H1 (cell line): ENCODE results near the gene MMEL1. TPM values are rescaled to one million over a fixed set of nuclear protein-coding genes. Genes with fewer than 3 reads are reported as not detected.

Experiments
- ASH2L ChIP-seq: fragments of 200-600, 300-600 bp; sonication (generic); IDR thresholded peaks from one replicate; pipeline ENCODE4 v1.7.1; 2017; ENCODE audit warnings: low read length
- ATF3 ChIP-seq: IDR thresholded peaks from 2 replicates; pipeline ENCODE4 v1.6.1; 2011; ENCODE audit warnings: low read depth, mild to moderate bottlenecking, low read length; ENCODE audit not compliant: insufficient read depth
- CHD1 ChIP-seq: IDR thresholded peaks from 2 replicates; pipeline ENCODE4 v1.6.1; 2012; ENCODE audit warnings: low read depth, low read length, improper control_type of control experiment
- CHD2 ChIP-seq: IDR thresholded peaks from 2 replicates; pipeline ENCODE4 v1.6.1; 2012; ENCODE audit warnings: low read length, improper control_type of control experiment
- CTBP2 ChIP-seq: IDR thresholded peaks from 2 replicates; pipeline ENCODE4 v1.7.0; 2011; ENCODE audit warnings: borderline replicate concordance, mild to moderate bottlenecking, moderate library complexity, mixed read lengths, low read length; ENCODE audit not compliant: insufficient read depth, insufficient read length
- EZH2 ChIP-seq: fragments of 200-600 bp; sonication (generic); IDR thresholded peaks from 2 replicates; pipeline ENCODE4 v1.7.1; 2012; ENCODE audit warnings: low read depth, mild to moderate bottlenecking, moderate library complexity, low read length, inconsistent platforms; ENCODE audit not compliant: severe bottlenecking
- GABPA ChIP-seq: IDR thresholded peaks from 2 replicates; pipeline ENCODE4 v1.6.1; 2011; ENCODE audit warnings: mild to moderate bottlenecking, low read length, moderate library complexity, borderline replicate concordance; ENCODE audit not compliant: insufficient read depth
- JUND ChIP-seq: IDR thresholded peaks from 2 replicates; pipeline ENCODE4 v1.6.1; 2011; ENCODE audit warnings: mild to moderate bottlenecking, improper control_type of control experiment, low read length
- KDM1A ChIP-seq: fragments of 200-600, 300-600 bp; sonication (generic); IDR thresholded peaks from 2 replicates; pipeline ENCODE4 v1.7.1; 2016; ENCODE audit warnings: mild to moderate bottlenecking, low read length, borderline replicate concordance
- MAFK ChIP-seq: IDR thresholded peaks from 2 replicates; pipeline ENCODE4 v1.6.1; 2012; ENCODE audit warnings: low read depth, mild to moderate bottlenecking, improper control_type of control experiment, low read length
- PHF8 ChIP-seq: fragments of 200-600 bp; sonication (generic); conservative IDR thresholded peaks from 2 replicates; pipeline ENCODE4 v1.7.1; 2012; ENCODE audit warnings: low read depth, mild to moderate bottlenecking, inconsistent platforms, low read length, moderate library complexity
- RAD21 ChIP-seq, 2 experiments: IDR thresholded peaks in 1 of 2; conservative IDR thresholded peaks in 1 of 2; 2 replicates each; pipeline ENCODE4 v1.6.1; 2011; ENCODE audit warnings: low read depth in 2 of 2, low read length in 2 of 2, improper control_type of control experiment in 1 of 2, inconsistent platforms in 1 of 2, mild to moderate bottlenecking in 1 of 2, moderate library complexity in 1 of 2
- RFX5 ChIP-seq: IDR thresholded peaks from 2 replicates; pipeline ENCODE4 v1.6.1; 2011; ENCODE audit warnings: low read depth, low read length, improper control_type of control experiment, borderline replicate concordance
- RXRA ChIP-seq: IDR thresholded peaks from 2 replicates; pipeline ENCODE4 v1.6.1; 2011; ENCODE audit warnings: low read depth, mild to moderate bottlenecking, low read length, moderate library complexity; ENCODE audit not compliant: insufficient read depth
- SIN3A ChIP-seq, 2 experiments: IDR thresholded peaks in 1 of 2; conservative IDR thresholded peaks in 1 of 2; 2 replicates each; pipeline ENCODE4 v1.6.1; 2011 to 2012; ENCODE audit warnings: low read length in 2 of 2, improper control_type of control experiment in 1 of 2, low read depth in 1 of 2, mild to moderate bottlenecking in 1 of 2
- SIRT6 ChIP-seq: IDR thresholded peaks from one replicate; pipeline ENCODE4 v1.7.1; 2012; ENCODE audit warnings: low read length, inconsistent platforms
- SIX5 ChIP-seq: IDR thresholded peaks from 2 replicates; pipeline ENCODE4 v1.6.1; 2011; ENCODE audit warnings: mild to moderate bottlenecking, low read depth, low read length
- SP1 ChIP-seq: IDR thresholded peaks from 2 replicates; pipeline ENCODE4 v1.6.1; 2011; ENCODE audit warnings: low read depth, low read length
- SRF ChIP-seq: IDR thresholded peaks from 2 replicates; pipeline ENCODE4 v1.6.1; 2011; ENCODE audit warnings: mild to moderate bottlenecking, low read depth, low read length, moderate library complexity
- TCF12 ChIP-seq: IDR thresholded peaks from 2 replicates; pipeline ENCODE4 v1.6.1; 2011; ENCODE audit warnings: low read depth, mild to moderate bottlenecking, low read length
- ZNF274 ChIP-seq: IDR thresholded peaks from 2 replicates; pipeline ENCODE4 v1.7.0; 2012; ENCODE audit warnings: low read length, borderline replicate concordance; ENCODE audit errors: extremely low read depth
- polyA plus RNA-seq, 7 experiments: library from polyadenylated mRNA; depleted of rRNA in 3 of 7; stranded (reverse) in 5 of 7; unstranded in 2 of 7; fragments of >200 nt in 5 of 7; fragments of 200-250 nt in 2 of 7; gene quantifications; 1 replicate in 5 of 7; 2 replicates in 1 of 7; 4 replicates in 1 of 7; pipeline versions ENCODE4 v1.2.1 to v1.2.3, GENCODE V29; 2011 to 2013; ENCODE audit warnings: missing spikeins in 2 of 7, mixed read lengths in 2 of 7
- total RNA-seq: library from RNA; stranded (reverse); fragmentation: NEBNext Ultra II Directional; extraction: Animal tissue kit (Norgen Biotek cat#: 25700); gene quantifications from 2 replicates; pipeline ENCODE4 v1.2.1, GENCODE V29; 2021
- TF ChIP-seq, protein P1 (sequence below): IDR thresholded peaks from 2 replicates; pipeline ENCODE4 v1.6.1; 2012; ENCODE audit warnings: low read length, inconsistent platforms

The MMEL1 gene
- total and polyA plus RNA-seq, 2 of the 8 experiments (the other 6 are each of a cell fraction or from before 2014, with no cell fraction given) = 0.91 to 1.7 TPM

- TF ChIP-seq KDM1A (no peak), EZH2 (peak; percentile 22), ATF3 (no peak), RFX5 (no peak), SRF (no peak), SP1 (no peak), CHD2 (no peak), SIX5 (no peak), RXRA (no peak), PHF8 (peak; percentile 76), CTBP2 (no peak), CHD1 (no peak), TCF12 (no peak), ZNF274 (no peak), JUND (no peak), GABPA (no peak), MAFK (no peak), SIRT6 (no peak), ASH2L (no peak), SIN3A (conservative IDR thresholded peaks at IDR 0.05 in 1 of 2, IDR thresholded peaks at IDR 0.05 in 1 of 2; ENCODE audit: low read depth in 1 of 2, low read length in 2 of 2) (peak; percentile 91 to 95), RAD21 (IDR thresholded peaks at IDR 0.05 in 1 of 2, conservative IDR thresholded peaks at IDR 0.05 in 1 of 2; ENCODE audit: low read depth in 2 of 2, low read length in 2 of 2) (peak in 1 of 2 experiments; percentile 20; a peak in 1 of 4 replicates)
- TF ChIP-seq, protein P1, sequence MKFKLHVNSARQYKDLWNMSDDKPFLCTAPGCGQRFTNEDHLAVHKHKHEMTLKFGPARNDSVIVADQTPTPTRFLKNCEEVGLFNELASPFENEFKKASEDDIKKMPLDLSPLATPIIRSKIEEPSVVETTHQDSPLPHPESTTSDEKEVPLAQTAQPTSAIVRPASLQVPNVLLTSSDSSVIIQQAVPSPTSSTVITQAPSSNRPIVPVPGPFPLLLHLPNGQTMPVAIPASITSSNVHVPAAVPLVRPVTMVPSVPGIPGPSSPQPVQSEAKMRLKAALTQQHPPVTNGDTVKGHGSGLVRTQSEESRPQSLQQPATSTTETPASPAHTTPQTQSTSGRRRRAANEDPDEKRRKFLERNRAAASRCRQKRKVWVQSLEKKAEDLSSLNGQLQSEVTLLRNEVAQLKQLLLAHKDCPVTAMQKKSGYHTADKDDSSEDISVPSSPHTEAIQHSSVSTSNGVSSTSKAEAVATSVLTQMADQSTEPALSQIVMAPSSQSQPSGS = no peak
Measured at GRCh38 chr1:2642560-2643413, 10.0 kb upstream of the MMEL1 start (continued).
